ENCODE measurements around the gene PLK5. TPM values are rescaled to one million over a fixed set of nuclear protein-coding genes. Genes with fewer than 3 reads are reported as not detected.

The PLK5 gene
- total and polyA plus RNA-seq, 3 experiments from 2014 or later: not detected

DNA sequence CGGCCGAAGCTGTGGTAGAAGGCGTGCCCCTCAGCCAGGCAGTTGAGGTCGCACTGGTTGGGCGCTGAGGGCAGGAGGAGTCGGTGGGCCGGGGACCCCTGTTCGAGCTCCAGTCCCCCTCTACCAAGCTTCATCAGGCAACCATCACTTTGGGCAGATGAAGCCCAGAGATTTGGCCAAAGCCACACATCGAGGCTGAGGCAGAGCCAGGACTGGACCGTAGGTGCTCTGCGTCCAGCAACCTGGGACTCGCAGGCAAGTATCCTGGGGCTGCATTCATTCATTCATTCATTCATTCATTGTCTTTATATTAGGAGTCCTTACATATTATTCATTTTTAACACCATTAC is 15.4 kb upstream of the PLK5 start:
- H3K27ac Mint-ChIP-seq: peak overlapping the region in 3 of 8 donors; percentile 38 to 72 (median 64)
- no peaks in the 10 kb centered on the region for H3K36me3 Mint-ChIP-seq
- no peak overlapping the region for H3K4me3 ChIP-seq (ENCODE audit: low read length)
- no peaks in the 10 kb centered on the region for H3K9me3 Mint-ChIP-seq
- no peaks in the 10 kb centered on the region for H3K9me3 ChIP-seq (ENCODE audit: low read length)
- H3K4me3 Mint-ChIP-seq: peak overlapping the region in 3 of 7 donors; percentile 28 to 39 (median 33)
- CTCF ChIA-PET: no interaction called here
- no peaks in the 10 kb centered on the region for H3K36me3 ChIP-seq (ENCODE audit: insufficient read depth, low read length)
- H3K27me3 Mint-ChIP-seq: peaks cover 15 to 34% of the 10 kb centered on the region in 2 donors
- no peak overlapping the region for H3K27ac ChIP-seq (ENCODE audit: low read depth, low read length)
- POLR2A ChIA-PET: no interaction called here
- H3K4me1 ChIP-seq (ENCODE audit: insufficient read depth, low read length): peaks cover 18% of the 10 kb centered on the region
- DNase-seq: no peak
- peaks cover 6% of the 10 kb centered on the region for H3K27me3 ChIP-seq (ENCODE audit: insufficient read depth, low read length, poor library complexity, severe bottlenecking)
- H3K4me1 Mint-ChIP-seq: peaks cover 16 to 21% (median 18%) of the 10 kb centered on the region in 3 donors

DNA sequence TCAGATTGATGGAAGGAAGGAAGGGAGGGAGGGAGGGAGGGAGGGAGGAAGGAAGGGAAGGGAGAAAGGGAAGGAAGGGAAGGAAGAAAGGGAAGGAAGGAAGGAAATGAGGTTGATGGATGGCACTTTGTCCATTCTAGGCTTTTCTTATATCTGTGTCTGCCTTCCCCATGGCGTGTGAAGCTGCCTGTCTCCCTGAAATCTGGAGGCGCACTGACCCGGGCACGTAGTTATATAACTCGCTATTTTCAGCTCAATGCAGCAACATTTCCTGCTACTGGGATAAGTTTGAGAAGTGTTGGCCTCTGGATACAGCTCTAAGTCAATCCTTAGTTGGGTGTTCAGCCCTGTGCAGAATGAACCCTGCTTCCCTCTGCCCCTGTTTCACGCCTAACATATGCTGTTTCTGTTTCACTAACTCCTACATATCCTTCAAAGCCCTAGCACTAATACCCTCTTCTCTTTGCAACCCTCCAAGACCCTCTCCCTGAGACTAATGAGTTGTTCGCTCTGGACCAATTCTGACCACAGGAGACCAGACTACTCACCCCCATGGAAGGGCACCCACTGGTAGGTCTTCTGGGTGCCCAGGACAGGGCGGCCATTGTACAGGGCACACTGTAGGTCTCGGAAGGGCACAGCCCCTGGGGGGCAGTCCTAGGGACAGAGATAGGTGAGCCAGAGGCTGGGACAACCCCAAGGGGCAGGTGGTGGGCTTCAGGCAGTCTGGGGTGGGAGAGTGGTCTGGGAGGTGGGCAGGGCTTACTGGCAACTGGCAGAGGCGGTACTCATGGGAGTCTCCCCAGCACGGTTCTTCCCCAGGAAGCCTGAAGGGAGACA is 14.1 kb upstream of the PLK5 start:
- Mint-ChIP-seq H3K9me3 (no peaks in the 10 kb centered on the region), H3K27me3 (peaks cover 17 to 34% of the 10 kb centered on the region in 2 donors), H3K4me1 (peaks cover 16 to 21% (median 18%) of the 10 kb centered on the region in 3 donors), H3K36me3 (no peaks in the 10 kb centered on the region), H3K4me3 (peak overlapping the region in 1 of 7 donors; percentile 20), H3K27ac (peak overlapping the region in 2 of 8 donors; percentile 48 to 84)
- no peaks in the 10 kb centered on the region for H3K27me3 ChIP-seq (ENCODE audit: insufficient read depth, low read length, poor library complexity, severe bottlenecking)
- no peak for DNase-seq
- CTCF ChIA-PET: interaction anchor here (1.0 kb wide), 1 partner anchor 316 kb away, joined by 4 read pairs; no protein-coding TSS in a partner anchor
- no peaks in the 10 kb centered on the region for H3K36me3 ChIP-seq (ENCODE audit: insufficient read depth, low read length)
- no peaks in the 10 kb centered on the region for H3K9me3 ChIP-seq (ENCODE audit: low read length)
- no peak overlapping the region for H3K27ac ChIP-seq (ENCODE audit: low read depth, low read length)
- no peak overlapping the region for H3K4me3 ChIP-seq (ENCODE audit: low read length)
- H3K4me1 ChIP-seq (ENCODE audit: insufficient read depth, low read length): peaks cover 16% of the 10 kb centered on the region
- POLR2A ChIA-PET: interaction anchor here (0.6 to 0.7 kb wide), 2 partner anchors 41 to 50 kb away, joined by 5 to 6 read pairs; no protein-coding TSS in a partner anchor

DNA sequence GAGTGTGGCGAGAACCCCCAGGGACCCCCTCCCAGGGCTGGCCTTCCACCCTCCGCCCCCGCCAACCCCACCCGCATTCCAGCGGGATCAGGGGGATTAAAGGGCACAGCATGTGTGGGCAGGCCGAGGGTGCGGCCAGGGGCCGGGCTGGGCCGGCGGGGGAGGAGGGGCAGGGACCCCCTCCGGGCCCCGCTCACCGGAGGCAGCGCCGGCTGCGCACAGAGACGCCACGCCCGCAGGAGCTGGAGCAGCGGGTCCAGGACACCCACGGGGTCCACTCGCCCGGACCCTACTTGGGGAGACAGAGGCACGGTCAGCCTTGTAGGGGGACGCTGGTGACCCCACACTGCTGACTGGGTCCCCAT is 13.5 kb upstream of the PLK5 start:
- no peak overlapping the region for H3K4me3 ChIP-seq (ENCODE audit: low read length)
- Mint-ChIP-seq H3K9me3 (no peaks in the 10 kb centered on the region), H3K27ac (no peak overlapping the region), H3K4me3 (no peak overlapping the region), H3K36me3 (no peaks in the 10 kb centered on the region), H3K4me1 (peaks cover 16 to 21% (median 18%) of the 10 kb centered on the region in 3 donors), H3K27me3 (peaks cover 14 to 32% of the 10 kb centered on the region in 2 donors)
- ChIA-PET POLR2A (no interaction called here), CTCF (no interaction called here)
- peaks cover 16% of the 10 kb centered on the region for H3K4me1 ChIP-seq (ENCODE audit: insufficient read depth, low read length)
- H3K9me3 ChIP-seq (ENCODE audit: low read length): no peaks in the 10 kb centered on the region
- H3K27me3 ChIP-seq (ENCODE audit: insufficient read depth, low read length, poor library complexity, severe bottlenecking): no peaks in the 10 kb centered on the region
- no peaks in the 10 kb centered on the region for H3K36me3 ChIP-seq (ENCODE audit: insufficient read depth, low read length)
- no peak overlapping the region for H3K27ac ChIP-seq (ENCODE audit: low read depth, low read length)
- no peak for DNase-seq

DNA sequence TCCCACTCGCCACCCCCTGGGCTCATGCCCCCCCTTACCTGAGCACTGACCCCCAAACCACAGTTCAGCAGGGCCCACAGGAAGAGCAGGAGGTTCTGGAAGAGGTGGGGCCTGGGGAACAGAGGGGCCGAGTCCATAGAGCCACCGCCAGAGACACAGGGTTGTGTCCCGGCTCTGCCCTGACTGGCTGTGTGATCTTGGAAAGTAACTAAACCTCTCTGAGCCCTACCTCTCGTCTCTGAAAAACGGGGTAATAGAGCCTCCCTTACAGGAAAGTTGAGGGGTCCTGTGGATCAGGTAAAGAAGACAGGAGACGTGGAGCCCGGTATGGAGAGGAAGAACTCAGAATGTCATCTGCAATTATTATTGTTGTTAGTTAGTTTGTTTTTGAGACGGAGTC is 13.1 kb upstream of the PLK5 start:
- peak overlapping the region in 1 of 8 donors; percentile 70 for H3K27ac Mint-ChIP-seq

DNA sequence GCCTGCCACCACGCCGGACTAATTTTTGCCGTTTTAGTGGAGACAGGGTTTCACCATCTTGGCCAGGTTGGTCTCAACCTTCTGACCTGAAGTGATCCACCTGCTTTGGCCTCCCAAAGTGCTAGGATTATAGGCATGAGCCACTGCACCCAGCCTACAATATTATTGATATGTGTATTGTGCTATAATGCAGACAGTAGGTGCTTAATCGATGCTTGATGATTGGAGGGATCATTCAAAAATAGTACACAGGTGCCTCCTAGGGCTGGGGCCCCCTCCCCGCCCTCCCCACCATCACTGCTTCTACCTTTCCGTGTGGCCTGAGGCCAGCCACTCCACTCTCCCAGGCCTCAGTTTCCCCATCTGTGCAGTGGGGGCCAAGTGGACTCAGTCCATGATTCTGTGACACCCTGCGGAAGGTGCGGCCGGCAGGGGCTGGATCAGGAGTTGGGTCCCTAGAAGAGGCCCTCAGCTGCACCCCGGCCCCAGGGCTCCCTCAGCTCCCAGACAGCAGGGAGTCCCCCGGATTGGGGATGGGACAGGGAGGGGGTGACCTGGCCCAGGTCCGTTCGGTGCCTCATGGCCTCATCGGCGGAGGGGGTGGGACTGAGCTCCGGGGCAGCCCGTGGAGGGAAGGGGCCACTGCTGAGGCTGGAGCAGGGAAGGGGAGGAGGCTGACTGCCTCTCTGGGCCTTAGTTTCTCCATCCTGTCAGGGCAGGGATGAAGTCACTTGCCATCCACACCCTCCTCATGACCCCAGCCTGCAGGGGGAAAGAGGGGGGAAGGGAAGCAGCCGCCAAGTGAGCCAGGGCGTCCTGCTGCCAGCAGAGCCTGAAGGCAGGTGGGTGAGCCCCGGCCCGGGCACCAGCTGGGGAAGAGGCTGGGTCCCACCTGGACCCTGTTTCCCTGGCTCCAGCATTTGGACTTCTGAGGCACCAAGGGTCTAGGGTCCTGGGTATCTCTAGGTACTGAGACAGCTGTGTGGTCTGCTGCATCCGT is 12.3 kb upstream of the PLK5 start:
- ChIA-PET CTCF (interaction anchor here (0.6 to 1.4 kb wide), 2 partner anchors 40 to 200 kb away, joined by 3 to 5 read pairs; no protein-coding TSS in a partner anchor), POLR2A (no interaction called here)
- Mint-ChIP-seq H3K4me1 (peaks cover 12 to 16% (median 14%) of the 10 kb centered on the region in 3 donors), H3K9me3 (no peaks in the 10 kb centered on the region), H3K4me3 (peak overlapping the region; percentile 44 to 75 (median 68)), H3K27ac (no peak overlapping the region), H3K36me3 (no peaks in the 10 kb centered on the region), H3K27me3 (peaks cover 10 to 30% of the 10 kb centered on the region in 2 donors)
- no peaks in the 10 kb centered on the region for H3K36me3 ChIP-seq (ENCODE audit: insufficient read depth, low read length)
- H3K27ac ChIP-seq (ENCODE audit: low read depth, low read length): no peak overlapping the region
- DNase-seq: no peak
- peak overlapping the region; percentile 47 for H3K4me3 ChIP-seq (ENCODE audit: low read length)
- H3K9me3 ChIP-seq (ENCODE audit: low read length): no peaks in the 10 kb centered on the region
- H3K27me3 ChIP-seq (ENCODE audit: insufficient read depth, low read length, poor library complexity, severe bottlenecking): no peaks in the 10 kb centered on the region
- peaks cover 16% of the 10 kb centered on the region for H3K4me1 ChIP-seq (ENCODE audit: insufficient read depth, low read length)

More for the DNA sequence above, 13.1 kb upstream of the PLK5 start:
- no peak overlapping the region for H3K27ac ChIP-seq (ENCODE audit: low read depth, low read length)
- Mint-ChIP-seq H3K36me3 (no peaks in the 10 kb centered on the region), H3K27me3 (peaks cover 10 to 29% of the 10 kb centered on the region in 2 donors), H3K9me3 (no peaks in the 10 kb centered on the region), H3K4me1 (peaks cover 15 to 18% (median 16%) of the 10 kb centered on the region in 3 donors), H3K4me3 (peak overlapping the region in 2 of 7 donors; percentile 68 to 72)
- no peaks in the 10 kb centered on the region for H3K36me3 ChIP-seq (ENCODE audit: insufficient read depth, low read length)
- no peaks in the 10 kb centered on the region for H3K27me3 ChIP-seq (ENCODE audit: insufficient read depth, low read length, poor library complexity, severe bottlenecking)
- H3K4me1 ChIP-seq (ENCODE audit: insufficient read depth, low read length): peaks cover 16% of the 10 kb centered on the region
- no peak overlapping the region for H3K4me3 ChIP-seq (ENCODE audit: low read length)
- CTCF ChIA-PET: no interaction called here
- H3K9me3 ChIP-seq (ENCODE audit: low read length): no peaks in the 10 kb centered on the region
- POLR2A ChIA-PET: no interaction called here
- DNase-seq: no peak

DNA sequence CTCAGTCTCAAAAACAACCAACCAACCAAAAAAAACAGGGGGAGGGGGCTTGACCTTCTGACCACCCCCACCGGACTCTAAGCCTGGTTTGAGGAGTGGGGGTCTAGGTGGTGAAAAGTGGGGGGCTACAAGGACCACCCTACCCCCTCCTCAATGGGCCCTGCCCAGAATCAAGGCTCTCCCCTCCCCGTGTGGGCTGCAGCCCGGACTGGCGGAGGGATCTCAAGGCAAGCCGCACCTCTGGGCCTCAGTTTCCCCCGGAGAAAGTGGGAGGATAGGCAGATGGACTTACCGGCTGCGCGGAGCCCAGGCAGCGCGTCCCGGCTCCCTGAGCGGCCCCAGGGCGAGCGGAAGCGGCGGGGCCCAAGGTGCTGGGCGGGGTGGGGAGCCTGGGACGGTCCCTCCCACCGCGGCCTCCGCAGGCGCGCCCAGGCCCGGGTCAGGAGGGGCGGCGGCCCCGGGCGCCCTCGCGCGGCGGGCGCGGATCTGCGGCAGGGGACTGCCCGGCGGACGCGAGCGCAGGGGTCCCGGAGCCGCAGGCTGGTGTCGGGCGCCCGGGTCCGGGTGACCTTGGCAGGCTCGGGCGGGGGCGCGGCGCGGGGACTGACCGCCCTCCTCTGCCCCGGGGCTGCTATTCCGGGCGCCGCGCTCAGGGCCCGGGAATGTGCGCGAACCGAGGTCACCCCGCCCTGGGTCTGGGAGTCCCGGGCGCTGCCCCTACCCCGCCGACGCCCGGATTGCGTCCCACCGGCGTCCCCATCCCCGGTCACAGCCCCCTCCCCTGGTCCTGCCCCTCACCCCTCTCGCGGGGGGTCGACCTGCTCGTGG is 11.0 kb upstream of the PLK5 start, which contains the start of gene ADAMTSL5:
TSS of gene ADAMTSL5 (minus strand) at position 349 of the 828 bp plus-strand sequence. CDS start 2,076 bp downstream, outside the sequence.
- ChIA-PET CTCF (interaction anchor here (1.4 kb wide), 1 partner anchor 42 kb away, joined by 5 read pairs; no protein-coding TSS in a partner anchor), POLR2A (no interaction called here)
- H3K9me3 Mint-ChIP-seq: no peaks in the 10 kb centered on the region
- Histone ChIP-seq H3K9me3 (ENCODE audit: low read length) (no peaks in the 10 kb centered on the region), H3K36me3 (ENCODE audit: insufficient read depth, low read length) (no peaks in the 10 kb centered on the region), H3K4me3 (ENCODE audit: low read length) (peak within 1 kb of the TSS; percentile 47), H3K27ac (ENCODE audit: low read depth, low read length) (peak within 1 kb of the TSS; percentile 29), H3K27me3 (ENCODE audit: insufficient read depth, low read length, poor library complexity, severe bottlenecking) (no peaks in the 10 kb centered on the region), H3K4me1 (ENCODE audit: insufficient read depth, low read length) (peaks cover 9% of the 10 kb centered on the region)
- H3K36me3 Mint-ChIP-seq: no peaks in the 10 kb centered on the region
- DNase-seq: peak; percentile 41 to 60 (median 50)
- H3K27me3 Mint-ChIP-seq: peaks cover 8 to 26% of the 10 kb centered on the region in 2 donors
- H3K4me3 Mint-ChIP-seq: peak within 1 kb of the TSS; percentile 45 to 75 (median 68)
- peaks cover 8 to 11% (median 10%) of the 10 kb centered on the region in 3 donors for H3K4me1 Mint-ChIP-seq
- peak within 1 kb of the TSS in 2 of 8 donors; percentile 24 to 55 for H3K27ac Mint-ChIP-seq
